IMR-90 (cell line): ENCODE data around the gene KIF1C. TPM values are rescaled to one million over a fixed set of nuclear protein-coding genes. Genes with fewer than 3 reads are reported as not detected.

Source experiments
- ATAC-seq: fragments of 200-7000 bp; cut with Tn5 transposase; 2 replicates; pipeline ENCODE4 v1.9.1; 2020; ENCODE audit warnings: low read depth, mild to moderate bottlenecking, moderate library complexity
- BruUV-seq: library from RNA; stranded (reverse); fragments of 400-500 nt; replicated peaks from 2 replicates; lab custom pipeline; 2021; lab: Mats Ljungman, UMichigan
- CTCF ChIA-PET: fragments of 300-600 bp; formaldehyde crosslinking; extraction: SDS; loops from one replicate; lab custom pipeline; 2021; ENCODE audit warnings: antibody characterized with exemption; lab: Yijun Ruan, JAX
- POLR2A ChIA-PET: fragments of 300-600 bp; sonication (Branson Sonifier 250); formaldehyde crosslinking; loops from one replicate; lab custom pipeline; 2022; ENCODE audit warnings: antibody characterized with exemption; ENCODE audit not compliant: unreplicated experiment; lab: Charles Lee
- DNase-seq: peaks from one replicate; pipeline ENCODE4 v3.0.0; 2013
- H2AFZ ChIP-seq: replicated peaks from 2 replicates; pipeline ENCODE3; 2013; ENCODE audit warnings: low read length, mild to moderate bottlenecking; ENCODE audit not compliant: poor library complexity
- H2AK5ac ChIP-seq: 2 replicates; pipeline ENCODE4 v1.6.1; 2013; ENCODE audit warnings: low read depth, low read length, inconsistent platforms
- H2AK9ac ChIP-seq: replicated peaks from 2 replicates; pipeline ENCODE3; 2013; ENCODE audit warnings: mild to moderate bottlenecking, low read depth, low read length, moderate library complexity; ENCODE audit not compliant: poor library complexity
- H2BK120ac ChIP-seq: 2 replicates; pipeline ENCODE4 v1.6.1; 2013; ENCODE audit warnings: low read depth, low read length, inconsistent platforms
- H2BK15ac ChIP-seq: 3 replicates; pipeline ENCODE4 v1.6.1; 2013; ENCODE audit warnings: low read depth, low read length, inconsistent platforms
- H2BK20ac ChIP-seq: 2 replicates; pipeline ENCODE4 v1.6.1; 2013; ENCODE audit warnings: low read depth, mild to moderate bottlenecking, inconsistent platforms, low read length, moderate library complexity
- H2BK5ac ChIP-seq: 2 replicates; pipeline ENCODE4 v1.6.1; 2013; ENCODE audit warnings: mild to moderate bottlenecking, low read depth, low read length, inconsistent platforms; ENCODE audit not compliant: poor library complexity, severe bottlenecking
- H3K14ac ChIP-seq: replicated peaks from 2 replicates; pipeline ENCODE4 v1.6.1; 2013; ENCODE audit warnings: low read depth, low read length, inconsistent platforms
- H3K18ac ChIP-seq: 2 replicates; pipeline ENCODE4 v1.6.1; 2013; ENCODE audit warnings: low read depth, low read length, control low read depth
- H3K23ac ChIP-seq: 2 replicates; pipeline ENCODE4 v1.6.1; 2013; ENCODE audit warnings: low read depth, low read length, inconsistent platforms
- H3K27ac ChIP-seq: 2 replicates; pipeline ENCODE4 v1.5.1; 2013; ENCODE audit warnings: mild to moderate bottlenecking, control low read depth, low read length; ENCODE audit not compliant: insufficient read depth
- H3K27me3 ChIP-seq: 2 replicates; pipeline ENCODE4 v1.6.1; 2013; ENCODE audit warnings: low read length; ENCODE audit not compliant: control insufficient read depth, insufficient read depth
- H3K36me3 ChIP-seq: 2 replicates; pipeline ENCODE4 v1.6.1; 2013; ENCODE audit warnings: low read length, mixed read lengths; ENCODE audit not compliant: control insufficient read depth, insufficient read depth
- H3K4ac ChIP-seq: 2 replicates; pipeline ENCODE4 v1.6.1; 2013; ENCODE audit warnings: low read depth, low read length, inconsistent platforms
- H3K4me1 ChIP-seq: 2 replicates; pipeline ENCODE4 v1.6.1; 2013; ENCODE audit warnings: low read length, mixed read lengths; ENCODE audit not compliant: control insufficient read depth, insufficient read depth
- H3K4me2 ChIP-seq: 2 replicates; pipeline ENCODE4 v1.6.1; 2013; ENCODE audit warnings: low read depth, mild to moderate bottlenecking, control low read depth, low read length, moderate library complexity
- H3K4me3 ChIP-seq: 2 replicates; pipeline ENCODE4 v1.5.1; 2013; ENCODE audit warnings: low read depth, mild to moderate bottlenecking, control low read depth, low read length, moderate library complexity; ENCODE audit not compliant: insufficient read depth
- H3K56ac ChIP-seq: 2 replicates; pipeline ENCODE4 v1.6.1; 2013; ENCODE audit warnings: low read length, inconsistent platforms; ENCODE audit not compliant: insufficient read depth; ENCODE audit errors: extremely low read depth
- H3K79me1 ChIP-seq, 2 experiments: 2 replicates each; pipeline ENCODE4 v1.6.1; 2013; ENCODE audit warnings: low read length in 2 of 2, inconsistent platforms in 1 of 2, low read depth in 1 of 2
- H3K9ac ChIP-seq: 2 replicates; pipeline ENCODE4 v1.6.1; 2013; ENCODE audit warnings: low read depth, low read length, control low read depth
- H3K9me1 ChIP-seq: 2 replicates; pipeline ENCODE4 v1.6.1; 2013; ENCODE audit warnings: low read length, inconsistent platforms; ENCODE audit not compliant: insufficient read depth
- H3K9me3 ChIP-seq: 2 replicates; pipeline ENCODE4 v1.6.1; 2013; ENCODE audit warnings: low read length; ENCODE audit not compliant: control insufficient read depth, insufficient read depth
- H4K20me1 ChIP-seq: 2 replicates; pipeline ENCODE4 v1.6.1; 2013; ENCODE audit warnings: low read length, inconsistent platforms; ENCODE audit not compliant: insufficient read depth
- H4K5ac ChIP-seq: 2 replicates; pipeline ENCODE4 v1.6.1; 2013; ENCODE audit warnings: mild to moderate bottlenecking, low read depth, low read length, control low read depth
- H4K8ac ChIP-seq, 2 experiments: 2 replicates each; pipeline ENCODE4 v1.6.1; 2013; ENCODE audit warnings: low read depth in 2 of 2, low read length in 2 of 2, control low read depth in 1 of 2, inconsistent platforms in 1 of 2
- H4K91ac ChIP-seq: 2 replicates; pipeline ENCODE4 v1.6.1; 2013; ENCODE audit warnings: low read depth, low read length, inconsistent platforms; ENCODE audit not compliant: insufficient read depth
- CHD1 ChIP-seq: IDR thresholded peaks from 2 replicates; pipeline ENCODE4 v1.6.1; 2012; ENCODE audit warnings: low read depth, low read length, improper control_type of control experiment
- ELK1 ChIP-seq: fragments of 150-350 bp; IDR thresholded peaks from 2 replicates; pipeline ENCODE4 v1.6.1; 2016; ENCODE audit warnings: low read depth, mild to moderate bottlenecking, low read length, moderate library complexity, borderline replicate concordance
- FOS ChIP-seq: fragments of 150-350 bp; IDR thresholded peaks from 2 replicates; pipeline ENCODE4 v1.6.1; 2016; ENCODE audit warnings: low read depth, low read length
- MAFK ChIP-seq: IDR thresholded peaks from 2 replicates; pipeline ENCODE4 v1.6.1; 2012; ENCODE audit warnings: low read depth, low read length, improper control_type of control experiment
- MAZ ChIP-seq: IDR thresholded peaks from 2 replicates; pipeline ENCODE4 v1.6.1; 2012; ENCODE audit warnings: low read depth, mild to moderate bottlenecking, low read length, improper control_type of control experiment, moderate library complexity, borderline replicate concordance
- MXI1 ChIP-seq: IDR thresholded peaks from 2 replicates; pipeline ENCODE4 v1.6.1; 2012; ENCODE audit warnings: low read depth, mild to moderate bottlenecking, low read length, moderate library complexity, borderline replicate concordance
- NFE2L2 ChIP-seq: fragments of 150-350 bp; IDR thresholded peaks from 2 replicates; pipeline ENCODE4 v1.6.1; 2016; ENCODE audit warnings: low read depth, mild to moderate bottlenecking, low read length
- RAD21 ChIP-seq: IDR thresholded peaks from 2 replicates; pipeline ENCODE4 v1.6.1; 2012; ENCODE audit warnings: low read length, improper control_type of control experiment
- RCOR1 ChIP-seq: IDR thresholded peaks from 2 replicates; pipeline ENCODE4 v1.6.1; 2012; ENCODE audit warnings: mild to moderate bottlenecking, low read length, improper control_type of control experiment; ENCODE audit not compliant: insufficient replicate concordance
- RFX5 ChIP-seq: IDR thresholded peaks from 2 replicates; pipeline ENCODE4 v1.8.0; 2012; ENCODE audit warnings: low read depth, mild to moderate bottlenecking, low read length, moderate library complexity
- SMC3 ChIP-seq: fragments of 150-350 bp; IDR thresholded peaks from 2 replicates; pipeline ENCODE4 v1.6.1; 2016; ENCODE audit warnings: low read depth, mild to moderate bottlenecking, antibody characterized with exemption, low read length, moderate library complexity
- USF2 ChIP-seq: fragments of 150-350 bp; IDR thresholded peaks from 2 replicates; pipeline ENCODE4 v1.6.1; 2017; ENCODE audit warnings: mild to moderate bottlenecking, antibody characterized with exemption, low read length, low read depth
- WGBS, 2 experiments: methylation state at CpG; one replicate each; pipeline versions ENCODE4 v1.1.5 to v1.1.7; 2013; ENCODE audit warnings: missing lambda C conversion rate in 2 of 2; ENCODE audit not compliant: insufficient read length in 1 of 2; ENCODE audit errors: extremely low coverage in 2 of 2; 5-methylcytosine and 5-hydroxymethylcytosine counted together
- dilution Hi-C: fragments of 300-500 bp; cut with HindIII; formaldehyde crosslinking; loops from one replicate; pipeline ENCODE4 v1.14.3; 2018; ENCODE audit warnings: low sequenced_read_pairs; ENCODE audit not compliant: unreplicated experiment
- in situ Hi-C: fragments of 300-500 bp; cut with MboI; formaldehyde crosslinking; loops from 3 replicates; pipeline ENCODE4 v1.14.3; 2019; ENCODE audit warnings: low sequenced_read_pairs, inconsistent platforms, mixed read lengths
- intact Hi-C: fragments of 100-400 bp; cut with micrococcal nuclease; formaldehyde crosslinking; loops from 2 replicates; pipeline ENCODE4 v1.10.0; 2022
- polyA plus RNA-seq, 3 experiments: library from polyadenylated mRNA; depleted of rRNA; stranded (reverse); fragments of >200 nt; gene quantifications; 2 replicates each; pipeline ENCODE4 v1.2.3, GENCODE V29; 2012; ENCODE audit warnings: low replicate concordance in 1 of 3
- total RNA-seq: library from RNA; depleted of rRNA; stranded (reverse); fragments of >200 nt; gene quantifications from 2 replicates; pipeline ENCODE4 v1.2.3, GENCODE V29; 2012

KIF1C gene
- total and polyA plus RNA-seq, 2 of the 4 experiments (the other 2 are of a cell fraction): 27.4 to 28.7 TPM

GRCh38 chr17:5022171-5022711, 24.5 kb downstream of the KIF1C start:
- H2AK9ac ChIP-seq: no peak overlapping the region
- 93% methylated on average over 23 of the region's 30 CpGs; no CpG with 5 or more reads in 1 of the 2 experiments for WGBS, 2 experiments
- no peak overlapping the region for H3K4ac ChIP-seq
- no peaks in the 10 kb centered on the region for H3K79me1 ChIP-seq
- no peak overlapping the region for H3K14ac ChIP-seq
- H3K9ac ChIP-seq: no peak overlapping the region
- no peak for TF ChIP-seq CHD1
- no peak for TF ChIP-seq SMC3
- TF ChIP-seq USF2: no peak
- no peak for TF ChIP-seq RAD21
- no peak for TF ChIP-seq MXI1
- TF ChIP-seq RCOR1: no peak
- TF ChIP-seq NFE2L2: no peak
- TF ChIP-seq ELK1: no peak
- TF ChIP-seq RFX5: no peak
- TF ChIP-seq FOS: no peak
- TF ChIP-seq MAZ: no peak
- no peak for TF ChIP-seq MAFK
- BruUV-seq: no TSS peak
- in situ Hi-C loops (no loop called here), intact Hi-C loops (no loop called here), dilution Hi-C loops (no loop called here)
- H3K4me1 ChIP-seq: no peaks in the 10 kb centered on the region
- H3K27me3 ChIP-seq: no peaks in the 10 kb centered on the region
- no peak overlapping the region for H2BK5ac ChIP-seq
- no peak overlapping the region for H2AK5ac ChIP-seq
- ATAC-seq: no peak
- CTCF ChIA-PET: no interaction called here
- H3K36me3 ChIP-seq: peaks cover 52% of the 10 kb centered on the region
- peaks cover 4% of the 10 kb centered on the region; the same call in 1 of the 2 replicates for H3K9me1 ChIP-seq
- no peaks in the 10 kb centered on the region for H3K9me3 ChIP-seq
- H3K18ac ChIP-seq: no peak overlapping the region
- H3K4me3 ChIP-seq: no peak overlapping the region
- H3K23ac ChIP-seq: no peak overlapping the region
- no peak overlapping the region for H4K8ac ChIP-seq
- no peak overlapping the region for H3K27ac ChIP-seq
- no peak overlapping the region for H3K56ac ChIP-seq
- H4K5ac ChIP-seq: no peak overlapping the region
- no peak for DNase-seq
- H2BK120ac ChIP-seq: no peak overlapping the region
- H3K4me2 ChIP-seq: no peak overlapping the region
- H4K20me1 ChIP-seq: peaks cover 9% of the 10 kb centered on the region; the same call in 1 of the 2 replicates
- H2AFZ ChIP-seq: no peak overlapping the region
- POLR2A ChIA-PET: no interaction called here
- no peak overlapping the region for H2BK15ac ChIP-seq
- H2BK20ac ChIP-seq: no peak overlapping the region
- no peak overlapping the region for H4K91ac ChIP-seq
